ENCODE results near the gene WDR90. TPM values are rescaled to one million over a fixed set of nuclear protein-coding genes. Genes with fewer than 3 reads are reported as not detected.

The WDR90 gene
- polyA plus RNA-seq, 12 donors = 11.6 to 41.2 (median 15.9) TPM; not detected in 1

Other genes with a start within 250 kb of the WDR90 start
- 10 to 100 TPM in 6 of 12 donors, 1 to 10 TPM in 5, not detected in 1; 7.7 to 26.3 (median 11.0) TPM for gene DECR2, start 247.5 kb upstream of the WDR90 start, polyA plus RNA-seq (ENCODE audit: insufficient read length in 12 of 12)
- 10 to 100 TPM in 11 of 12 donors, not detected in 1; 20.7 to 47.1 (median 27.6) TPM for gene RAB11FIP3, start 223.7 kb upstream of the WDR90 start, polyA plus RNA-seq (ENCODE audit: insufficient read length in 12 of 12)
- gene CAPN15, start 121.7 kb upstream of the WDR90 start, polyA plus RNA-seq (ENCODE audit: insufficient read length in 12 of 12) = 10 to 100 TPM in 11 of 12 donors, not detected in 1; 17.3 to 42.3 (median 23.1) TPM
- gene PRR35, start 89.0 kb upstream of the WDR90 start, polyA plus RNA-seq (ENCODE audit: insufficient read length in 12 of 12) = under 1 TPM in 6 of 12 donors, not detected in 6; 0.08 to 0.24 (median 0.13) TPM
- 1 to 10 TPM in 3 of 12 donors, under 1 TPM in 7, not detected in 2; 0.62 to 1.3 (median 0.89) TPM for gene NHLRC4, start 82.4 kb upstream of the WDR90 start, polyA plus RNA-seq (ENCODE audit: insufficient read length in 12 of 12)
- 10 to 100 TPM in 11 of 12 donors, not detected in 1; 12.9 to 36.0 (median 17.9) TPM for gene PIGQ, start 79.4 kb upstream of the WDR90 start, polyA plus RNA-seq (ENCODE audit: insufficient read length in 12 of 12)
- gene RAB40C, start 59.3 kb upstream of the WDR90 start, polyA plus RNA-seq (ENCODE audit: insufficient read length in 12 of 12) = 10 to 100 TPM in 7 of 12 donors, 1 to 10 TPM in 4, not detected in 1; 8.8 to 25.9 (median 10.6) TPM
- 1 to 10 TPM in 1 of 12 donors, under 1 TPM in 9, not detected in 2; 0.14 to 2.1 (median 0.39) TPM for gene WFIKKN1, start 18.4 kb upstream of the WDR90 start, polyA plus RNA-seq (ENCODE audit: insufficient read length in 12 of 12)
- gene METTL26, start 13.1 kb upstream of the WDR90 start, polyA plus RNA-seq (ENCODE audit: insufficient read length in 12 of 12) = 10 to 100 TPM in 11 of 12 donors, not detected in 1; 28.9 to 48.1 (median 35.5) TPM
- gene MCRIP2, start 7.5 kb upstream of the WDR90 start, polyA plus RNA-seq (ENCODE audit: insufficient read length in 12 of 12) = 10 to 100 TPM in 4 of 12 donors, 1 to 10 TPM in 7, not detected in 1; 6.6 to 35.0 (median 9.4) TPM
- 10 to 100 TPM in 11 of 12 donors, not detected in 1; 38.6 to 95.9 (median 45.4) TPM for gene RHOT2, start 18.8 kb downstream of the WDR90 start, polyA plus RNA-seq (ENCODE audit: insufficient read length in 12 of 12)
- gene RHBDL1, start 26.3 kb downstream of the WDR90 start, polyA plus RNA-seq (ENCODE audit: insufficient read length in 12 of 12) = 1 to 10 TPM in 8 of 12 donors, under 1 TPM in 2, not detected in 2; 0.69 to 2.6 (median 1.2) TPM
- 100 to 1,000 TPM in 2 of 12 donors, 10 to 100 TPM in 9, not detected in 1; 61.0 to 138 (median 85.7) TPM for gene STUB1, start 31.0 kb downstream of the WDR90 start, polyA plus RNA-seq (ENCODE audit: insufficient read length in 12 of 12)
- gene JMJD8, start 35.0 kb downstream of the WDR90 start, polyA plus RNA-seq (ENCODE audit: insufficient read length in 12 of 12) = 10 to 100 TPM in 11 of 12 donors, not detected in 1; 20.3 to 59.8 (median 28.4) TPM
- 1 to 10 TPM in 11 of 12 donors, not detected in 1; 5.0 to 9.0 (median 6.0) TPM for gene WDR24, start 41.0 kb downstream of the WDR90 start, polyA plus RNA-seq (ENCODE audit: insufficient read length in 12 of 12)
- gene FBXL16, start 56.4 kb downstream of the WDR90 start, polyA plus RNA-seq (ENCODE audit: insufficient read length in 12 of 12) = 1 to 10 TPM in 3 of 12 donors, under 1 TPM in 7, not detected in 2; 0.24 to 1.2 (median 0.52) TPM
- 10 to 100 TPM in 11 of 12 donors, not detected in 1; 15.2 to 43.8 (median 19.1) TPM for gene METRN, start 65.8 kb downstream of the WDR90 start, polyA plus RNA-seq (ENCODE audit: insufficient read length in 12 of 12)
- gene ANTKMT, start 71.8 kb downstream of the WDR90 start, polyA plus RNA-seq (ENCODE audit: insufficient read length in 12 of 12) = 10 to 100 TPM in 5 of 12 donors, 1 to 10 TPM in 6, not detected in 1; 4.9 to 25.5 (median 9.9) TPM
- 1 to 10 TPM in 3 of 12 donors, under 1 TPM in 7, not detected in 2; 0.58 to 1.5 (median 0.86) TPM for gene CCDC78, start 77.1 kb downstream of the WDR90 start, polyA plus RNA-seq (ENCODE audit: insufficient read length in 12 of 12)
- gene HAGHL, start 77.7 kb downstream of the WDR90 start, polyA plus RNA-seq (ENCODE audit: insufficient read length in 12 of 12) = 1 to 10 TPM in 9 of 12 donors, under 1 TPM in 1, not detected in 2; 0.99 to 2.9 (median 2.1) TPM
- 10 to 100 TPM in 10 of 12 donors, 1 to 10 TPM in 1, not detected in 1; 7.5 to 16.7 (median 15.7) TPM for gene CIAO3, start 91.6 kb downstream of the WDR90 start, polyA plus RNA-seq (ENCODE audit: insufficient read length in 12 of 12)
- 10 to 100 TPM in 2 of 12 donors, 1 to 10 TPM in 3, under 1 TPM in 5, not detected in 2; 0.22 to 15.6 (median 0.91) TPM for gene MSLN, start 111.4 kb downstream of the WDR90 start, polyA plus RNA-seq (ENCODE audit: insufficient read length in 12 of 12)
- 10 to 100 TPM in 2 of 12 donors, 1 to 10 TPM in 9, not detected in 1; 6.6 to 12.7 (median 8.6) TPM for gene RPUSD1, start 139.0 kb downstream of the WDR90 start, polyA plus RNA-seq (ENCODE audit: insufficient read length in 12 of 12)
- gene CHTF18, start 139.3 kb downstream of the WDR90 start, polyA plus RNA-seq (ENCODE audit: insufficient read length in 12 of 12) = 10 to 100 TPM in 10 of 12 donors, 1 to 10 TPM in 1, not detected in 1; 9.4 to 56.5 (median 13.5) TPM
- under 1 TPM in 1 of 12 donors, not detected in 11; 0.34 TPM for gene GNG13, start 151.4 kb downstream of the WDR90 start, polyA plus RNA-seq (ENCODE audit: insufficient read length in 12 of 12)